Stimulated activated CD4-positive, alpha-beta T cell treated with anti-CD3 and anti-CD28 coated beads, Interleukin-15, amount 100 ng/mL, for 24 hours (primary cell): ENCODE data around the gene SETD5.
A peak's percentile ranks its signal among the peaks of the same experiment; 100 is the strongest.
"Not testable (repeated sequence)": the region's sequence is repeated elsewhere in the genome, so short reads cannot be mapped to it uniquely, and the experiment has no call there.

Source experiments
- DNase-seq: peaks from one replicate; pipeline ENCODE4 v3.0.0-alpha.2; 2020

The SETD5 gene

GRCh38 chr3:9473496-9474065, 76.2 kb downstream of the SETD5 start:
- no peak for DNase-seq

GRCh38 chr3:9474482-9474881, 77.1 kb downstream of the SETD5 start:
- no peak for DNase-seq

- no peak for DNase-seq
These were observed 79.5 kb downstream of the SETD5 start for GRCh38 chr3:9476935-9477334.

- DNase-seq: no peak
These were observed 82.8 kb downstream of the SETD5 start for GRCh38 chr3:9480265-9480664.

- DNase-seq: no peak
These were observed 87.8 kb downstream of the SETD5 start for GRCh38 chr3:9485248-9485647.

GRCh38 chr3:9491506-9491905, 94.1 kb downstream of the SETD5 start:
- no peak for DNase-seq

GRCh38 chr3:9494036-9494435, 96.6 kb downstream of the SETD5 start:
- not testable (repeated sequence) for DNase-seq

- DNase-seq: no peak
These were observed 99.5 kb downstream of the SETD5 start for GRCh38 chr3:9496893-9497292.

- no peak for DNase-seq
These were observed 100.6 kb downstream of the SETD5 start for GRCh38 chr3:9497821-9498565.

- no peak for DNase-seq
These were observed 101.4 kb downstream of the SETD5 start for GRCh38 chr3:9498781-9499180.

GRCh38 chr3:9499455-9500107, 102.2 kb downstream of the SETD5 start:
- no peak for DNase-seq

GRCh38 chr3:9500108-9501050, 103.0 kb downstream of the SETD5 start:
- peak; percentile 80 for DNase-seq

- no peak for DNase-seq
These were observed 103.8 kb downstream of the SETD5 start for GRCh38 chr3:9501226-9501625.

- DNase-seq: peak; percentile 81
These were observed 105.9 kb downstream of the SETD5 start for GRCh38 chr3:9503283-9503682.

GRCh38 chr3:9507586-9508578, 110.5 kb downstream of the SETD5 start:
- no peak for DNase-seq

GRCh38 chr3:9508781-9509180, 111.4 kb downstream of the SETD5 start:
- no peak for DNase-seq

- DNase-seq: no peak
These were observed 115.1 kb downstream of the SETD5 start for GRCh38 chr3:9512456-9513045.

GRCh38 chr3:9514306-9514705, 116.9 kb downstream of the SETD5 start:
- no peak for DNase-seq

- no peak for DNase-seq
These were observed 117.5 kb downstream of the SETD5 start for GRCh38 chr3:9514956-9515355.

GRCh38 chr3:9525078-9525477, 127.7 kb downstream of the SETD5 start:
- DNase-seq: no peak
